NCI-H510A treated with DMSO at 0.1 percent for 48 hours (cell line): ENCODE measurements around the gene MCU.
"Not testable (repeated sequence)": the region's sequence is repeated elsewhere in the genome, so short reads cannot be mapped to it uniquely, and the experiment has no call there.

Experiments
- DNase-seq: peaks from one replicate; lab custom pipeline; 2025; lab: John Stamatoyannopoulos, UW

Gene MCU

GRCh38 chr10:72691863-72692743 is at the start of gene MCU:
MCU (plus strand) TSS chr10:72692143; CDS start chr10:72692152, 9 bp downstream.
- DNase-seq, result peak; percentile 96

GRCh38 chr10:72642318-72642717 is 49.6 kb upstream of the MCU start:
- DNase-seq, result no peak

GRCh38 chr10:72645263-72645858 is 46.6 kb upstream of the MCU start:
- peak; percentile 28 for DNase-seq

GRCh38 chr10:72646971-72647370 is 45.0 kb upstream of the MCU start:
- not testable (repeated sequence) for DNase-seq

GRCh38 chr10:72648301-72648700 is 43.6 kb upstream of the MCU start:
- DNase-seq, result no peak

GRCh38 chr10:72649291-72649690 is 42.7 kb upstream of the MCU start:
- no peak for DNase-seq

GRCh38 chr10:72653383-72654096 is 38.4 kb upstream of the MCU start:
- no peak for DNase-seq

- no peak for DNase-seq
Measured at GRCh38 chr10:72654720-72655119, 37.2 kb upstream of the MCU start.

GRCh38 chr10:72658696-72659400 is 33.1 kb upstream of the MCU start:
- no peak for DNase-seq

- DNase-seq, result no peak
Measured at GRCh38 chr10:72659694-72660093, 32.2 kb upstream of the MCU start.

GRCh38 chr10:72660220-72660619 is 31.7 kb upstream of the MCU start:
- no peak for DNase-seq

GRCh38 chr10:72661431-72661830 is 30.5 kb upstream of the MCU start:
- no peak for DNase-seq

- no peak for DNase-seq
Measured at GRCh38 chr10:72663971-72664370, 28.0 kb upstream of the MCU start.

- no peak for DNase-seq
Measured at GRCh38 chr10:72665925-72666324, 26.0 kb upstream of the MCU start.

- DNase-seq, result no peak
Measured at GRCh38 chr10:72667207-72667864, 24.6 kb upstream of the MCU start.

- DNase-seq, result no peak
Measured at GRCh38 chr10:72673280-72673679, 18.7 kb upstream of the MCU start.

- not testable (repeated sequence) for DNase-seq
Measured at GRCh38 chr10:72674174-72674573, 17.8 kb upstream of the MCU start.

GRCh38 chr10:72679838-72680241 is 12.1 kb upstream of the MCU start:
- DNase-seq, result no peak

- DNase-seq, result no peak
Measured at GRCh38 chr10:72682638-72683037, 9.3 kb upstream of the MCU start.

GRCh38 chr10:72685264-72685921 is 6.5 kb upstream of the MCU start:
- no peak for DNase-seq

- DNase-seq, result not testable (repeated sequence)
Measured at GRCh38 chr10:72686430-72686829, 5.5 kb upstream of the MCU start.
